Esophagus muscularis mucosa (tissue), 3 donors: ENCODE measurements around the gene P2RY1.

Experiments used
- CTCF ChIP-seq, 3 experiments: fragments of 200-600 bp in 2 of 3; fragments of 450-650 bp in 1 of 3; sonication (generic) in 2 of 3; IDR thresholded peaks; one replicate each; pipeline ENCODE4 v1.5.1; 2017 to 2019; ENCODE audit warnings: antibody characterized with exemption in 3 of 3, mild to moderate bottlenecking in 2 of 3, moderate library complexity in 1 of 3
- POLR2A ChIP-seq: fragments of 450-650 bp; IDR thresholded peaks from one replicate; pipeline ENCODE4 v1.6.1; 2017; ENCODE audit warnings: antibody characterized with exemption, moderate library complexity, mild to moderate bottlenecking, low read depth

- TF ChIP-seq CTCF (IDR thresholded peaks at IDR 0.05) (no peak), POLR2A (no peak)
Observed at GRCh38 chr3:152825566-152825965, 9.4 kb upstream of the P2RY1 start.
